SU-DHL-6 (cell line): Measurements from ENCODE around the gene KCNK15.

Experiments used
- H2AFZ ChIP-seq: fragments of 200-600 bp; sonication (generic); 2 replicates; pipeline ENCODE4 v1.6.1; 2014; ENCODE audit warnings: low read depth, mild to moderate bottlenecking, moderate library complexity, mixed read lengths, antibody characterized with exemption, low read length; ENCODE audit not compliant: severe bottlenecking
- H3F3A ChIP-seq: fragments of 200-600 bp; shearing (Covaris generic); 2 replicates; pipeline ENCODE4 v1.6.0; 2016; ENCODE audit warnings: antibody characterized with exemption, mild to moderate bottlenecking; ENCODE audit not compliant: insufficient read depth
- H3K27ac ChIP-seq: fragments of 200-600 bp; sonication (generic); 2 replicates; pipeline ENCODE4 v1.5.1; 2016; ENCODE audit warnings: low read depth, mild to moderate bottlenecking, low read length, moderate library complexity, mixed read lengths
- H3K27me3 ChIP-seq: fragments of 200-600 bp; sonication (generic), shearing (Covaris generic); 2 replicates; pipeline ENCODE4 v1.6.0; 2014; ENCODE audit warnings: mild to moderate bottlenecking, low read length
- H3K36me3 ChIP-seq: fragments of 200-600 bp; sonication (generic); 2 replicates; pipeline ENCODE4 v1.6.1; 2014; ENCODE audit warnings: mild to moderate bottlenecking, low read length, mixed read lengths
- H3K4me2 ChIP-seq: fragments of 300-600, 200-600 bp; shearing (Covaris generic), sonication (generic); 2 replicates; pipeline ENCODE4 v1.6.0; 2014; ENCODE audit warnings: low read length, low read depth, mild to moderate bottlenecking; ENCODE audit not compliant: poor library complexity, severe bottlenecking
- H3K4me3 ChIP-seq: fragments of 200-600 bp; sonication (generic); 2 replicates; pipeline ENCODE4 v1.5.1; 2014; ENCODE audit warnings: antibody characterized with exemption, low read length, mild to moderate bottlenecking, mixed read lengths; ENCODE audit not compliant: insufficient read depth, poor library complexity, severe bottlenecking
- H3K79me2 ChIP-seq: fragments of 200-600 bp; sonication (generic); 2 replicates; pipeline ENCODE4 v1.6.1; 2014; ENCODE audit warnings: mild to moderate bottlenecking, low read length, moderate library complexity; ENCODE audit not compliant: insufficient read depth
- H3K9ac ChIP-seq: fragments of 200-600 bp; sonication (generic); 2 replicates; pipeline ENCODE4 v1.7.0; 2014; ENCODE audit warnings: mild to moderate bottlenecking, low read length
- H3K9me2 ChIP-seq: fragments of 200-600 bp; sonication (generic); replicated peaks from 2 replicates; pipeline ENCODE4 v1.6.1; 2014; ENCODE audit warnings: low read length; ENCODE audit not compliant: insufficient read depth
- H3K9me3 ChIP-seq: fragments of 200-600 bp; sonication (generic); 2 replicates; pipeline ENCODE4 v1.6.1; 2014; ENCODE audit warnings: low read length, mixed read lengths; ENCODE audit not compliant: insufficient read depth
- H4K20me1 ChIP-seq: fragments of 200-600 bp; sonication (generic); 2 replicates; pipeline ENCODE4 v1.6.1; 2014; ENCODE audit warnings: low read depth, mild to moderate bottlenecking, antibody characterized with exemption, low read length, moderate library complexity, mixed read lengths
- EZH2phosphoT487 ChIP-seq: fragments of 200-600 bp; sonication (generic), shearing (Covaris generic); conservative IDR thresholded peaks from 2 replicates; pipeline ENCODE4 v1.6.1; 2018; ENCODE audit warnings: mild to moderate bottlenecking, antibody characterized with exemption, low read length, moderate library complexity, mixed read lengths
- TF ChIP-seq, protein P1 (sequence below): fragments of 200-600 bp; sonication (generic); IDR thresholded peaks from one replicate; pipeline ENCODE4 v1.5.1; 2017; ENCODE audit warnings: antibody characterized with exemption, mild to moderate bottlenecking, low read length, moderate library complexity; ENCODE audit not compliant: insufficient read depth, poor library complexity, severe bottlenecking

KCNK15 gene

DNA sequence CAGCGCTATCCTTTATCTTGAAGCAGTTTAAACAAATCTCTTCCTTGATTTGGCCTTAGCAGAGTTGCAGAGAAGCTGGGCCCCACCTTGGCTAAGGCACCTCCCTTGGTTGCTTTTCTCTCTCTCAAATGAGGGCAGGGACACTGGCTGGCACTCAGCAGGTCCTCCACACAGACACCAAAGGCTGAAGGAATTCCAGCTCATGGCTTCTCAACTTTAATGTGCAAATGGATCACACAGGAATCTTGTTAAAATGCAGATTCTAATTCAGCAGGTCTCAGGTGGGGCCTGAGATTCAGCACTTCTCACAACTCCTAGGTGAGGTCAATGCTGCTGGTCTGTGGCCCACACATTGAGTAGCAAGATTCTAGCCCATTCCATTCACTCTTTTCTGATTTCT is 39.0 kb downstream of the KCNK15 start:
- no peak overlapping the region for H3K4me3 ChIP-seq
- no peaks in the 10 kb centered on the region for H3F3A ChIP-seq
- H3K9me2 ChIP-seq, result no peaks in the 10 kb centered on the region
- no peak overlapping the region for H3K4me2 ChIP-seq
- no peaks in the 10 kb centered on the region for H3K9me3 ChIP-seq
- H2AFZ ChIP-seq, result no peak overlapping the region
- H3K36me3 ChIP-seq, result no peaks in the 10 kb centered on the region
- H3K27ac ChIP-seq, result no peak overlapping the region
- no peaks in the 10 kb centered on the region for H4K20me1 ChIP-seq
- H3K27me3 ChIP-seq, result no peaks in the 10 kb centered on the region
- no peaks in the 10 kb centered on the region for H3K79me2 ChIP-seq
- H3K9ac ChIP-seq, result no peak overlapping the region
- TF ChIP-seq, protein P1, sequence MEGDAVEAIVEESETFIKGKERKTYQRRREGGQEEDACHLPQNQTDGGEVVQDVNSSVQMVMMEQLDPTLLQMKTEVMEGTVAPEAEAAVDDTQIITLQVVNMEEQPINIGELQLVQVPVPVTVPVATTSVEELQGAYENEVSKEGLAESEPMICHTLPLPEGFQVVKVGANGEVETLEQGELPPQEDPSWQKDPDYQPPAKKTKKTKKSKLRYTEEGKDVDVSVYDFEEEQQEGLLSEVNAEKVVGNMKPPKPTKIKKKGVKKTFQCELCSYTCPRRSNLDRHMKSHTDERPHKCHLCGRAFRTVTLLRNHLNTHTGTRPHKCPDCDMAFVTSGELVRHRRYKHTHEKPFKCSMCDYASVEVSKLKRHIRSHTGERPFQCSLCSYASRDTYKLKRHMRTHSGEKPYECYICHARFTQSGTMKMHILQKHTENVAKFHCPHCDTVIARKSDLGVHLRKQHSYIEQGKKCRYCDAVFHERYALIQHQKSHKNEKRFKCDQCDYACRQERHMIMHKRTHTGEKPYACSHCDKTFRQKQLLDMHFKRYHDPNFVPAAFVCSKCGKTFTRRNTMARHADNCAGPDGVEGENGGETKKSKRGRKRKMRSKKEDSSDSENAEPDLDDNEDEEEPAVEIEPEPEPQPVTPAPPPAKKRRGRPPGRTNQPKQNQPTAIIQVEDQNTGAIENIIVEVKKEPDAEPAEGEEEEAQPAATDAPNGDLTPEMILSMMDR, result no peak
- no peak for TF ChIP-seq EZH2phosphoT487

DNA sequence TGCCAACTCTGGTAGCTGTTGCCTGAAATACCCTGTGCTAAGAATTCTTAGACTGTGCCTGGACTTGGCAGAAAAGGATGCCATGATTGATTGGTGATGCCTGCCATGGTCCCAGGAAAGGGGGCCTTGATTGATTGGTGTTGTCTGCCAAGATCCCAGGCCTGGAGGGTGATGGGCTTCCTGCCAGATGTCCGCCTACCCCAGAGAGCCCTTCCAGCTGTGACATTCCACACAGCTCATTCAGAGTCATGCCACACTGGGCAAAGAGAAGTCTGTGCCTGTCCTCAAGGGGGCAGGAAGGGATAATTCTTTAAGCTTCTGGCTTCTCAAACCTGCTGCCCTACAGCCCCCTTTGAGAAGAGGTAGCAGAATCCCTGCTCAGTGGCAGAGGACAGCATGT is 40.1 kb downstream of the KCNK15 start:
- H3K36me3 ChIP-seq, result no peaks in the 10 kb centered on the region
- H3K79me2 ChIP-seq, result no peaks in the 10 kb centered on the region
- H3K27ac ChIP-seq, result no peak overlapping the region
- H3K9me2 ChIP-seq, result no peaks in the 10 kb centered on the region
- TF ChIP-seq EZH2phosphoT487, result no peak
- TF ChIP-seq, protein P1, result no peak
- H3K9me3 ChIP-seq, result no peaks in the 10 kb centered on the region
- H4K20me1 ChIP-seq, result no peaks in the 10 kb centered on the region
- no peak overlapping the region for H3K9ac ChIP-seq
- no peak overlapping the region for H3K4me3 ChIP-seq
- H3F3A ChIP-seq, result no peaks in the 10 kb centered on the region
- no peak overlapping the region for H2AFZ ChIP-seq
- H3K4me2 ChIP-seq, result no peak overlapping the region
- no peaks in the 10 kb centered on the region for H3K27me3 ChIP-seq

DNA sequence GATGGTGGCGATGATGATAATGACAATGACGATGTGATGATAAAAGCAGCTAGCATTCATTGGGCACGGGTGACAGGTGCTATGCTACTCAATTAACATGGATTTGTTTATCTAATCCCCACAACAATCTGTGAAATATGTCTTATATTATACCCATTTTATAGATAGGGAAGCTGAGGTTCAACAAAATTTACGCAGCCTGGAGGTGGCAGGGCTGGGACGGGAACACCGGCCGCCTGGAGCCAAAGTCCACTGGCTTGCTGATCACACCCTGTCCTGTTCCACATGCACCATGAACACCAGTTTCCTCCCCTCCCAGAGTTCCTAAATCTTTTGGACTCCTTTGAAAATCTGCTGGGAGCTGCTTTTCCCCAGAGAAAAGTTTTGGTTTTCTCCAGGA is 41.6 kb downstream of the KCNK15 start:
- H3K79me2 ChIP-seq, result no peaks in the 10 kb centered on the region

More for the DNA sequence above, 41.6 kb downstream of the KCNK15 start:
- H2AFZ ChIP-seq, result no peak overlapping the region
- no peak overlapping the region for H3K4me2 ChIP-seq
- H3K9me2 ChIP-seq, result no peaks in the 10 kb centered on the region
- H4K20me1 ChIP-seq, result no peaks in the 10 kb centered on the region
- no peaks in the 10 kb centered on the region for H3K36me3 ChIP-seq
- H3F3A ChIP-seq, result no peaks in the 10 kb centered on the region
- H3K27ac ChIP-seq, result no peak overlapping the region
- H3K27me3 ChIP-seq, result no peaks in the 10 kb centered on the region
- TF ChIP-seq EZH2phosphoT487, result no peak
- TF ChIP-seq, protein P1, result no peak
- no peaks in the 10 kb centered on the region for H3K9me3 ChIP-seq
- H3K9ac ChIP-seq, result no peak overlapping the region
- no peak overlapping the region for H3K4me3 ChIP-seq
